HEK293 (cell line): ENCODE measurements around the gene SH3RF1.

Experiments
- CTCF ChIA-PET: fragments of 350-600 bp; formaldehyde crosslinking; extraction: SDS; loops from one replicate; lab custom pipeline; 2021; ENCODE audit warnings: antibody characterized with exemption; lab: Yijun Ruan, JAX
- POLR2A ChIA-PET: fragments of 300-600 bp; formaldehyde crosslinking; extraction: SDS; loops from one replicate; lab custom pipeline; 2020; ENCODE audit warnings: antibody characterized with exemption, inconsistent platforms; lab: Yijun Ruan, JAX
- H3K27ac ChIP-seq: fragments of 200-500 bp; sonication (Bioruptor generic); 2 replicates; pipeline ENCODE4 v1.5.1; 2014; ENCODE audit warnings: low read depth, low read length, control low read depth, inconsistent platforms; ENCODE audit errors: extremely low read depth
- H3K36me3 ChIP-seq, 2 experiments: fragments of 200-500 bp in 1 of 2; sonication (Bioruptor generic) in 1 of 2; 1 replicate in 1 of 2; 2 replicates in 1 of 2; pipeline ENCODE4 v1.5.1; 2014 to 2017; ENCODE audit warnings: inconsistent platforms in 2 of 2, low read length in 2 of 2; ENCODE audit not compliant: control insufficient read depth in 2 of 2, insufficient read depth in 1 of 2
- H3K4me1 ChIP-seq: fragments of 200-500 bp; sonication (Bioruptor generic); 2 replicates; pipeline ENCODE4 v1.5.1; 2014; ENCODE audit warnings: mild to moderate bottlenecking, low read length, inconsistent platforms; ENCODE audit not compliant: control insufficient read depth, insufficient read depth
- H3K4me3 ChIP-seq: 2 replicates; pipeline ENCODE4 v1.5.1; 2011; ENCODE audit warnings: low read depth, mild to moderate bottlenecking, control low read depth, low read length, moderate library complexity
- H3K9me3 ChIP-seq: fragments of 200-500 bp; sonication (Bioruptor generic); 2 replicates; pipeline ENCODE4 v1.5.1; 2014; ENCODE audit warnings: low read depth, low read length, inconsistent platforms; ENCODE audit not compliant: control insufficient read depth, insufficient read depth
- GLIS1 ChIP-seq: fragments of 450-650 bp; formaldehyde crosslinking; IDR thresholded peaks from 2 replicates; pipeline ENCODE4 v1.5.1; 2016; ENCODE audit warnings: missing biosample characterization, missing genetic modification characterization
- KLF7 ChIP-seq: fragments of 450-650 bp; formaldehyde crosslinking; IDR thresholded peaks from 2 replicates; pipeline ENCODE4 v1.5.1; 2016; ENCODE audit warnings: missing biosample characterization, missing genetic modification characterization, borderline replicate concordance
- KLF9 ChIP-seq: fragments of 450-650 bp; formaldehyde crosslinking; IDR thresholded peaks from 2 replicates; pipeline ENCODE4 v1.5.1; 2016; ENCODE audit warnings: missing biosample characterization, missing genetic modification characterization, low read depth
- ZFHX2 ChIP-seq: fragments of 450-650 bp; formaldehyde crosslinking; conservative IDR thresholded peaks from 2 replicates; pipeline ENCODE4 v1.5.1; 2016; ENCODE audit warnings: missing biosample characterization, missing genetic modification characterization
- ZIC2 ChIP-seq: fragments of 450-650 bp; formaldehyde crosslinking; IDR thresholded peaks from 2 replicates; pipeline ENCODE4 v1.5.1; 2016; ENCODE audit warnings: missing biosample characterization, missing genetic modification characterization
- ZNF133 ChIP-seq: fragments of 450-650 bp; formaldehyde crosslinking; IDR thresholded peaks from 2 replicates; pipeline ENCODE4 v1.5.1; 2016; ENCODE audit warnings: missing biosample characterization, missing genetic modification characterization
- ZNF211 ChIP-seq: fragments of 450-650 bp; formaldehyde crosslinking; IDR thresholded peaks from 2 replicates; pipeline ENCODE4 v1.5.1; 2016; ENCODE audit warnings: low read depth, missing biosample characterization, missing genetic modification characterization
- ZNF221 ChIP-seq: fragments of 450-650 bp; formaldehyde crosslinking; IDR thresholded peaks from 2 replicates; pipeline ENCODE4 v1.5.1; 2017; ENCODE audit warnings: missing biosample characterization, missing genetic modification characterization, borderline replicate concordance
- ZNF341 ChIP-seq: fragments of 450-650 bp; formaldehyde crosslinking; IDR thresholded peaks from 2 replicates; pipeline ENCODE4; 2016; ENCODE audit warnings: low read depth, missing biosample characterization, missing genetic modification characterization
- ZNF391 ChIP-seq: fragments of 450-650 bp; formaldehyde crosslinking; IDR thresholded peaks from 2 replicates; pipeline ENCODE4 v1.5.1; 2016; ENCODE audit warnings: low read depth, missing biosample characterization, missing genetic modification characterization, borderline replicate concordance
- ZNF394 ChIP-seq: fragments of 450-650 bp; formaldehyde crosslinking; IDR thresholded peaks from 2 replicates; pipeline ENCODE4 v1.5.1; 2016; ENCODE audit warnings: missing biosample characterization, missing genetic modification characterization, mild to moderate bottlenecking, moderate library complexity, borderline replicate concordance
- ZNF629 ChIP-seq: fragments of 450-650 bp; formaldehyde crosslinking; IDR thresholded peaks from 2 replicates; pipeline ENCODE4 v1.5.1; 2017; ENCODE audit warnings: missing biosample characterization, missing genetic modification characterization
- ZNF707 ChIP-seq: fragments of 450-650 bp; formaldehyde crosslinking; IDR thresholded peaks from 2 replicates; pipeline ENCODE4 v1.5.1; 2016; ENCODE audit warnings: missing biosample characterization, missing genetic modification characterization
- TF ChIP-seq, protein P1 (sequence below): fragments of 450-650 bp; formaldehyde crosslinking; IDR thresholded peaks from 2 replicates; pipeline ENCODE4 v1.5.1; 2016; ENCODE audit warnings: missing biosample characterization, missing genetic modification characterization
- TF ChIP-seq, protein P2 (sequence below): fragments of 450-650 bp; formaldehyde crosslinking; conservative IDR thresholded peaks from 2 replicates; pipeline ENCODE4 v1.5.1; 2016; ENCODE audit warnings: low read depth, missing biosample characterization, missing genetic modification characterization
- TF ChIP-seq, protein P3 (sequence below): fragments of 450-650 bp; formaldehyde crosslinking; IDR thresholded peaks from 2 replicates; pipeline ENCODE4 v1.5.1; 2017; ENCODE audit warnings: missing biosample characterization, missing genetic modification characterization
- TF ChIP-seq, protein P4 (sequence below): fragments of 450-650 bp; formaldehyde crosslinking; IDR thresholded peaks from 2 replicates; pipeline ENCODE4 v1.5.1; 2016; ENCODE audit warnings: missing biosample characterization, missing genetic modification characterization
- TF ChIP-seq, protein P5 (sequence below): fragments of 450-650 bp; formaldehyde crosslinking; IDR thresholded peaks from 2 replicates; pipeline ENCODE4 v1.5.0; 2017; ENCODE audit warnings: missing biosample characterization, missing genetic modification characterization, borderline replicate concordance

The SH3RF1 gene

DNA sequence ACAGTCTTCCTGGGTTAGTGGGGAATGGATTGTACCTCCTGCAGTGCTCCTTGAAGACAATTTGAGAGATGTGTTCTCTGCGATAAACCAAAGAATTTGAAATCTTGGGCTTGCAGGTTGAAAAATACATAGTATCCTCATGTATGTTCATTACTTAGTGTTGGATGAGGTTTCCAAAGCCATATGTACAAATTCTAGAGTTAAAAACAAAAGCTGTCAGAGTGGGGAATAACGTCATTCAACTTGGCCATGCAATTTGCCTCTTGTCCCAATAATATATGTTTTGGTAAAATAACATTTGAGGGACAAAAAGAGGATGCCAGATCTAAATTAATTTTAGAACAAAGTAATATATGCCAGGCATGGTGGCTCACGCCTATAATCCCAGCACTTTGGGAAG lies 209.4 kb downstream of the SH3RF1 start (continued):
- TF ChIP-seq ZNF391 (tag by site-specific recombination) (no peak), ZNF133 (no peak), ZNF707 (tag by site-specific recombination) (no peak), KLF9 (tag by site-specific recombination) (no peak), ZNF629 (tag by site-specific recombination) (no peak), ZNF221 (tag by site-specific recombination) (no peak)
- TF ChIP-seq, protein P1, sequence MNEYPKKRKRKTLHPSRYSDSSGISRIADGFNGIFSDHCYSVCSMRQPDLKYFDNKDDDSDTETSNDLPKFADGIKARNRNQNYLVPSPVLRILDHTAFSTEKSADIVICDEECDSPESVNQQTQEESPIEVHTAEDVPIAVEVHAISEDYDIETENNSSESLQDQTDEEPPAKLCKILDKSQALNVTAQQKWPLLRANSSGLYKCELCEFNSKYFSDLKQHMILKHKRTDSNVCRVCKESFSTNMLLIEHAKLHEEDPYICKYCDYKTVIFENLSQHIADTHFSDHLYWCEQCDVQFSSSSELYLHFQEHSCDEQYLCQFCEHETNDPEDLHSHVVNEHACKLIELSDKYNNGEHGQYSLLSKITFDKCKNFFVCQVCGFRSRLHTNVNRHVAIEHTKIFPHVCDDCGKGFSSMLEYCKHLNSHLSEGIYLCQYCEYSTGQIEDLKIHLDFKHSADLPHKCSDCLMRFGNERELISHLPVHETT (tag by site-specific recombination): no peak

DNA sequence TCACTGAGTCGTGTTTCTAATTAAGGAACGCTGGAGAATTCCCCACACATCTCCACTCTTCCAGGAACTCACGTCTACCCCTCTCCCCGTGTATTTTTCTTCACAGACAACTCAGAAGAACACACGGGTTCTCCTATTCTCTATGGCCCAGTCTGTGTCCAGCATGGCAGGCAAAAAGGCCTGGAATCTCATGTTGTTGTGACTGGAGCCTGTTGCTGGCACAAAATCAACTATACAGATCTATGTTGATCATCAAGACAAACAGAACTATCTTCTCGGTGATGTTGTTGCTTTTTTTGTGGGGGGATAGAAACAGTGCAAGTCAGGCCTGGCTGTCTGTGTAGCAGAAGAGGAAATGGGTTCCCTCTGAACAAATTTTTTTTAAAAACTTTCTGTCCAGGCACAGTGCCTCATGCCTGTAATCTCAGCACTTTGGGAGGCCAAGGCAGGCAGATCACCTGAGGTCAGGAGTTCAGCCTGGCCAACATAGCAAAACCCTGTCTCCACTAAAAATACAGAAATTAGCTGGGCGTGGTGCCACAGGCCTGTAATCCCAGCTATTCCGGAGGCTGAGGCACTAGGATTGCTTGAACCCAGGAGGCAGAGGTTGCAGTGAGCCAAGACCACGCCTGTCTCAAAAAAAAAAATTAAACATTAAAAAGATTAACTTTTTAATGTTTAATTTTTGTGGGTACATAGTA lies 210.2 kb downstream of the SH3RF1 start:
- POLR2A ChIA-PET: interaction anchor here (0.6 kb wide), 1 partner anchor 50 kb away, joined by 4 read pairs; the partner anchor contains the start of gene CBR4
- no peaks in the 10 kb centered on the region for H3K9me3 ChIP-seq
- H3K4me1 ChIP-seq: no peaks in the 10 kb centered on the region; the same call in 1 of the 2 replicates
- no peak overlapping the region for H3K4me3 ChIP-seq
- CTCF ChIA-PET: no interaction called here
- no peak for TF ChIP-seq ZFHX2
- no peak for TF ChIP-seq ZNF341 (tag by site-specific recombination)
- TF ChIP-seq, protein P2, sequence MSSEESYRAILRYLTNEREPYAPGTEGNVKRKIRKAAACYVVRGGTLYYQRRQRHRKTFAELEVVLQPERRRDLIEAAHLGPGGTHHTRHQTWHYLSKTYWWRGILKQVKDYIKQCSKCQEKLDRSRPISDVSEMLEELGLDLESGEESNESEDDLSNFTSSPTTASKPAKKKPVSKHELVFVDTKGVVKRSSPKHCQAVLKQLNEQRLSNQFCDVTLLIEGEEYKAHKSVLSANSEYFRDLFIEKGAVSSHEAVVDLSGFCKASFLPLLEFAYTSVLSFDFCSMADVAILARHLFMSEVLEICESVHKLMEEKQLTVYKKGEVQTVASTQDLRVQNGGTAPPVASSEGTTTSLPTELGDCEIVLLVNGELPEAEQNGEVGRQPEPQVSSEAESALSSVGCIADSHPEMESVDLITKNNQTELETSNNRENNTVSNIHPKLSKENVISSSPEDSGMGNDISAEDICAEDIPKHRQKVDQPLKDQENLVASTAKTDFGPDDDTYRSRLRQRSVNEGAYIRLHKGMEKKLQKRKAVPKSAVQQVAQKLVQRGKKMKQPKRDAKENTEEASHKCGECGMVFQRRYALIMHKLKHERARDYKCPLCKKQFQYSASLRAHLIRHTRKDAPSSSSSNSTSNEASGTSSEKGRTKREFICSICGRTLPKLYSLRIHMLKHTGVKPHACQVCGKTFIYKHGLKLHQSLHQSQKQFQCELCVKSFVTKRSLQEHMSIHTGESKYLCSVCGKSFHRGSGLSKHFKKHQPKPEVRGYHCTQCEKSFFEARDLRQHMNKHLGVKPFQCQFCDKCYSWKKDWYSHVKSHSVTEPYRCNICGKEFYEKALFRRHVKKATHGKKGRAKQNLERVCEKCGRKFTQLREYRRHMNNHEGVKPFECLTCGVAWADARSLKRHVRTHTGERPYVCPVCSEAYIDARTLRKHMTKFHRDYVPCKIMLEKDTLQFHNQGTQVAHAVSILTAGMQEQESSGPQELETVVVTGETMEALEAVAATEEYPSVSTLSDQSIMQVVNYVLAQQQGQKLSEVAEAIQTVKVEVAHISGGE (tag by site-specific recombination): no peak
- TF ChIP-seq ZNF394 (tag by site-specific recombination): no peak
- no peak for TF ChIP-seq GLIS1
- no peak for TF ChIP-seq ZIC2 (tag by site-specific recombination)
- no peak for TF ChIP-seq KLF7
- TF ChIP-seq, protein P3, sequence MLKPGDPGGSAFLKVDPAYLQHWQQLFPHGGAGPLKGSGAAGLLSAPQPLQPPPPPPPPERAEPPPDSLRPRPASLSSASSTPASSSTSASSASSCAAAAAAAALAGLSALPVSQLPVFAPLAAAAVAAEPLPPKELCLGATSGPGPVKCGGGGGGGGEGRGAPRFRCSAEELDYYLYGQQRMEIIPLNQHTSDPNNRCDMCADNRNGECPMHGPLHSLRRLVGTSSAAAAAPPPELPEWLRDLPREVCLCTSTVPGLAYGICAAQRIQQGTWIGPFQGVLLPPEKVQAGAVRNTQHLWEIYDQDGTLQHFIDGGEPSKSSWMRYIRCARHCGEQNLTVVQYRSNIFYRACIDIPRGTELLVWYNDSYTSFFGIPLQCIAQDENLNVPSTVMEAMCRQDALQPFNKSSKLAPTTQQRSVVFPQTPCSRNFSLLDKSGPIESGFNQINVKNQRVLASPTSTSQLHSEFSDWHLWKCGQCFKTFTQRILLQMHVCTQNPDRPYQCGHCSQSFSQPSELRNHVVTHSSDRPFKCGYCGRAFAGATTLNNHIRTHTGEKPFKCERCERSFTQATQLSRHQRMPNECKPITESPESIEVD (tag by site-specific recombination): no peak
- TF ChIP-seq ZNF211: no peak
- TF ChIP-seq ZNF391 (tag by site-specific recombination): no peak
- TF ChIP-seq, protein P4, sequence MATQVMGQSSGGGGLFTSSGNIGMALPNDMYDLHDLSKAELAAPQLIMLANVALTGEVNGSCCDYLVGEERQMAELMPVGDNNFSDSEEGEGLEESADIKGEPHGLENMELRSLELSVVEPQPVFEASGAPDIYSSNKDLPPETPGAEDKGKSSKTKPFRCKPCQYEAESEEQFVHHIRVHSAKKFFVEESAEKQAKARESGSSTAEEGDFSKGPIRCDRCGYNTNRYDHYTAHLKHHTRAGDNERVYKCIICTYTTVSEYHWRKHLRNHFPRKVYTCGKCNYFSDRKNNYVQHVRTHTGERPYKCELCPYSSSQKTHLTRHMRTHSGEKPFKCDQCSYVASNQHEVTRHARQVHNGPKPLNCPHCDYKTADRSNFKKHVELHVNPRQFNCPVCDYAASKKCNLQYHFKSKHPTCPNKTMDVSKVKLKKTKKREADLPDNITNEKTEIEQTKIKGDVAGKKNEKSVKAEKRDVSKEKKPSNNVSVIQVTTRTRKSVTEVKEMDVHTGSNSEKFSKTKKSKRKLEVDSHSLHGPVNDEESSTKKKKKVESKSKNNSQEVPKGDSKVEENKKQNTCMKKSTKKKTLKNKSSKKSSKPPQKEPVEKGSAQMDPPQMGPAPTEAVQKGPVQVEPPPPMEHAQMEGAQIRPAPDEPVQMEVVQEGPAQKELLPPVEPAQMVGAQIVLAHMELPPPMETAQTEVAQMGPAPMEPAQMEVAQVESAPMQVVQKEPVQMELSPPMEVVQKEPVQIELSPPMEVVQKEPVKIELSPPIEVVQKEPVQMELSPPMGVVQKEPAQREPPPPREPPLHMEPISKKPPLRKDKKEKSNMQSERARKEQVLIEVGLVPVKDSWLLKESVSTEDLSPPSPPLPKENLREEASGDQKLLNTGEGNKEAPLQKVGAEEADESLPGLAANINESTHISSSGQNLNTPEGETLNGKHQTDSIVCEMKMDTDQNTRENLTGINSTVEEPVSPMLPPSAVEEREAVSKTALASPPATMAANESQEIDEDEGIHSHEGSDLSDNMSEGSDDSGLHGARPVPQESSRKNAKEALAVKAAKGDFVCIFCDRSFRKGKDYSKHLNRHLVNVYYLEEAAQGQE: no peak
- TF ChIP-seq, protein P5, sequence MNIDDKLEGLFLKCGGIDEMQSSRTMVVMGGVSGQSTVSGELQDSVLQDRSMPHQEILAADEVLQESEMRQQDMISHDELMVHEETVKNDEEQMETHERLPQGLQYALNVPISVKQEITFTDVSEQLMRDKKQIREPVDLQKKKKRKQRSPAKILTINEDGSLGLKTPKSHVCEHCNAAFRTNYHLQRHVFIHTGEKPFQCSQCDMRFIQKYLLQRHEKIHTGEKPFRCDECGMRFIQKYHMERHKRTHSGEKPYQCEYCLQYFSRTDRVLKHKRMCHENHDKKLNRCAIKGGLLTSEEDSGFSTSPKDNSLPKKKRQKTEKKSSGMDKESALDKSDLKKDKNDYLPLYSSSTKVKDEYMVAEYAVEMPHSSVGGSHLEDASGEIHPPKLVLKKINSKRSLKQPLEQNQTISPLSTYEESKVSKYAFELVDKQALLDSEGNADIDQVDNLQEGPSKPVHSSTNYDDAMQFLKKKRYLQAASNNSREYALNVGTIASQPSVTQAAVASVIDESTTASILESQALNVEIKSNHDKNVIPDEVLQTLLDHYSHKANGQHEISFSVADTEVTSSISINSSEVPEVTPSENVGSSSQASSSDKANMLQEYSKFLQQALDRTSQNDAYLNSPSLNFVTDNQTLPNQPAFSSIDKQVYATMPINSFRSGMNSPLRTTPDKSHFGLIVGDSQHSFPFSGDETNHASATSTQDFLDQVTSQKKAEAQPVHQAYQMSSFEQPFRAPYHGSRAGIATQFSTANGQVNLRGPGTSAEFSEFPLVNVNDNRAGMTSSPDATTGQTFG (tag by site-specific recombination): no peak
- no peak for TF ChIP-seq ZNF707 (tag by site-specific recombination)
- no peaks in the 10 kb centered on the region for H3K36me3 ChIP-seq
- H3K27ac ChIP-seq: no peak overlapping the region
